ENCODE measurements around the gene HEPACAM2.

HEPACAM2 gene

GRCh38 chr7:93203496-93203895 lies 22.8 kb downstream of the HEPACAM2 start:
- no peak for DNase-seq (ENCODE audit: low read depth in 1 of 2, low spot score in 1 of 2)

- no peak for DNase-seq (ENCODE audit: low read depth in 1 of 2, low spot score in 1 of 2)
These were observed 23.5 kb downstream of the HEPACAM2 start for GRCh38 chr7:93202594-93203250.

GRCh38 chr7:93198472-93198871 lies 27.8 kb downstream of the HEPACAM2 start:
- DNase-seq (ENCODE audit: low read depth in 1 of 2, low spot score in 1 of 2), result no peak

- DNase-seq (ENCODE audit: low read depth in 1 of 2, low spot score in 1 of 2), result no peak
These were observed 29.9 kb downstream of the HEPACAM2 start for GRCh38 chr7:93196336-93196735.

- no peak for DNase-seq (ENCODE audit: low read depth in 1 of 2, low spot score in 1 of 2)
These were observed 31.9 kb downstream of the HEPACAM2 start for GRCh38 chr7:93194386-93194785.

- no peak for DNase-seq (ENCODE audit: low read depth in 1 of 2, low spot score in 1 of 2)
These were observed 37.2 kb downstream of the HEPACAM2 start for GRCh38 chr7:93188870-93189634.

- DNase-seq (ENCODE audit: low read depth in 1 of 2, low spot score in 1 of 2), result no peak
These were observed 40.8 kb downstream of the HEPACAM2 start for GRCh38 chr7:93185303-93186027.

GRCh38 chr7:93179173-93179572 lies 47.1 kb downstream of the HEPACAM2 start:
- DNase-seq (ENCODE audit: low read depth in 1 of 2, low spot score in 1 of 2), result no peak

GRCh38 chr7:93178213-93178612 lies 48.1 kb downstream of the HEPACAM2 start:
- no peak for DNase-seq (ENCODE audit: low read depth in 1 of 2, low spot score in 1 of 2)

- no peak for DNase-seq (ENCODE audit: low read depth in 1 of 2, low spot score in 1 of 2)
These were observed 49.2 kb downstream of the HEPACAM2 start for GRCh38 chr7:93176992-93177580.

GRCh38 chr7:93175219-93175618 lies 51.0 kb downstream of the HEPACAM2 start:
- no peak for DNase-seq (ENCODE audit: low read depth in 1 of 2, low spot score in 1 of 2)

GRCh38 chr7:93172683-93173082 lies 53.6 kb downstream of the HEPACAM2 start:
- DNase-seq (ENCODE audit: low read depth in 1 of 2, low spot score in 1 of 2), result no peak

- no peak for DNase-seq (ENCODE audit: low read depth in 1 of 2, low spot score in 1 of 2)
These were observed 54.6 kb downstream of the HEPACAM2 start for GRCh38 chr7:93171606-93172226.

- DNase-seq (ENCODE audit: low read depth in 1 of 2, low spot score in 1 of 2), result no peak
These were observed 60.8 kb downstream of the HEPACAM2 start for GRCh38 chr7:93165447-93165846.

- DNase-seq (ENCODE audit: low read depth in 1 of 2, low spot score in 1 of 2), result no peak
These were observed 61.5 kb downstream of the HEPACAM2 start for GRCh38 chr7:93164766-93165165.

- DNase-seq (ENCODE audit: low read depth in 1 of 2, low spot score in 1 of 2), result no peak
These were observed 65.0 kb downstream of the HEPACAM2 start for GRCh38 chr7:93161181-93161762.

- DNase-seq (ENCODE audit: low read depth in 1 of 2, low spot score in 1 of 2), result no peak
These were observed 65.9 kb downstream of the HEPACAM2 start for GRCh38 chr7:93160410-93160809.

- DNase-seq (ENCODE audit: low read depth in 1 of 2, low spot score in 1 of 2), result no peak
These were observed 66.8 kb downstream of the HEPACAM2 start for GRCh38 chr7:93159490-93159889.

GRCh38 chr7:93156884-93157283 lies 69.4 kb downstream of the HEPACAM2 start:
- DNase-seq (ENCODE audit: low read depth in 1 of 2, low spot score in 1 of 2), result no peak

- no peak for DNase-seq (ENCODE audit: low read depth in 1 of 2, low spot score in 1 of 2)
These were observed 76.0 kb downstream of the HEPACAM2 start for GRCh38 chr7:93150200-93150835.
